ENCODE measurements around the gene TEX261. TPM values are rescaled to one million over a fixed set of nuclear protein-coding genes. Genes with fewer than 3 reads are reported as not detected.

Gene TEX261
- total RNA-seq: 63.3 and 71.2 TPM in 2 replicates
- 98.0 and 98.1 TPM in 2 replicates for polyA plus RNA-seq
- polyA plus RNA-seq (2011; cell fraction: cytosol; rRNA removed): 63.4 and 71.6 TPM in 2 replicates
- polyA plus RNA-seq (2011; cell fraction: nucleus; rRNA removed): 43.3 and 44.2 TPM in 2 replicates
- 63.6 and 75.7 TPM in 2 replicates for polyA plus RNA-seq (2012)
- polyA minus RNA-seq: 128 and 133 TPM in 2 replicates
- polyA minus RNA-seq (2011; cell fraction: cytosol; rRNA and poly(A)+ RNA removed): 20.5 TPM
- polyA minus RNA-seq (2011; cell fraction: nucleus; rRNA and poly(A)+ RNA removed): 16.8 and 34.5 TPM in 2 replicates
- Bru-seq, nascent RNA: percentile 76 among the genes with signal in this experiment
- BruChase-seq, experiment 1, labeled RNA remaining after a 6-hour chase: percentile 98 among the genes with signal in this experiment
- BruChase-seq, experiment 2, labeled RNA remaining after a 2-hour chase: percentile 93 among the genes with signal in this experiment
- long read RNA-seq, transcript TEX261-202 (5 exons, 758 nt): minor isoform, 10 of 65 reads
- long read RNA-seq, transcript TEX261-201 (6 exons, 3,441 nt): major isoform, 22 of 65 reads
- long read RNA-seq, partial matches to known transcripts: 0 of 65 reads
- long read RNA-seq, other reads (novel, unspliced or antisense): 29 of 65 reads

DNA sequence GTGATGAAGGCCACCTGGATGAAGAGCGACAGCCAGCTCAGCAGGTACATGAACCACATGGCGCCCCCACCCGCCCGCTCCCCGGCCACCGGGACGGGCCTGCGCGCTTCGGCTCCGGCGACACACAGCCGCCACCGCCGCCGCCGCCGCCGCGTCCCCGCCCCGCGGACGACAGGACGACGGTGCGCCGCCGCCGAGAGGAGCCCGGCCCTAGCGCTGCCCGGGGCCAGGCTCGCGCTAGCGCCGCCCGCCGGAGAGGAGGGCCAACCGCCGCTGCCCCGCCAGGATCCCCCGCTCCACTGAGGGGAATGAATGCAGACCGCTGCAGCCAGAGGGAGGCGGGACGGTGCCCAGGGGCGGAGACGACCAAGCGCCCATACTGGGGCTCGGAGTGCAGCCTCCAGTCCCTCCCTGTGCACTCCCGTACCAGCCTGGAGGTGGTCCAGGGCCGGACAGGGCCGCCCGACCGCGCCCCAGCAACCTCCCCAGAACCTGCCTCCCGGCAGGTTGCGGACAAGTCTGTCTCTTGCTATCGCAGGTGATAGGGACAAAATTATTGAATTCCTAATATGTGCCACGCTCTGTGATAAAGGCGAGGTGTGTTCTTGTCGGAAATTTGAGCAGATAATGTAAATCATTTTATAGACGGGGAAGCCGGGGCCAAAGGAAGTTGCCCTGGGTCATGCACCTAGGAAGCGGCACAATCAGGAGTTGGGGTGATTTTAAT, at the start of gene TEX261:
Gene TEX261 (minus strand): TSS at position 175 of the 727 bp plus-strand sequence. CDS start 116 bp downstream, at position 59.
- CTCF ChIA-PET: interaction anchor here (1.2 to 2.6 kb wide), 2 partner anchors 10 to 47 kb away, joined by 3 to 16 read pairs; no protein-coding TSS in a partner anchor

More for the DNA sequence above, at the start of gene TEX261:
- Histone ChIP-seq H3K79me2 (ENCODE audit: control insufficient read depth, insufficient read depth, low read length) (peaks cover 19% of the 10 kb centered on the region), H3K36me3 (ENCODE audit: control insufficient read depth in 2 of 2, extremely low read depth in 1 of 2, insufficient read depth in 2 of 2, low read length in 2 of 2) (peaks cover 0 to 9% of the 10 kb centered on the region in 2 experiments), H3K27ac (ENCODE audit: insufficient read depth, low read depth, low read length) (peak within 1 kb of the TSS; percentile 32), H3K9me3 (replicated peaks; ENCODE audit: control insufficient read depth, insufficient read depth, low read length) (no peaks in the 10 kb centered on the region), H3K4me3 (replicated peaks in 1 of 3; ENCODE audit: insufficient read depth in 1 of 3, low read depth in 1 of 3, low read length in 3 of 3) (peak within 1 kb of the TSS; percentile 73 to 97 (median 75)), H3K27me3 (ENCODE audit: control insufficient read depth in 2 of 2, insufficient read depth in 2 of 2, low read length in 2 of 2) (no peaks in the 10 kb centered on the region), H3K9ac (replicated peaks; ENCODE audit: extremely low read depth, insufficient read depth, low read length) (peak within 1 kb of the TSS; percentile 73), H3K4me2 (ENCODE audit: insufficient read depth, low read length) (peak within 1 kb of the TSS; percentile 96), H2AFZ (ENCODE audit: low read depth, low read length) (peak within 1 kb of the TSS; percentile 95), H4K20me1 (replicated peaks; ENCODE audit: control insufficient read depth, extremely low read depth, insufficient read depth, low read length) (no peaks in the 10 kb centered on the region), H3K9me1 (replicated peaks; ENCODE audit: control insufficient read depth, extremely low read depth, insufficient read depth, low read length) (no peaks in the 10 kb centered on the region), H3K4me1 (ENCODE audit: control insufficient read depth, extremely low read depth, insufficient read depth, low read length) (peaks cover 20% of the 10 kb centered on the region)
- no TSS peak for BruUV-seq (replicated peaks)
- FAIRE-seq (peak; percentile 85), DNase-seq (ENCODE audit: low read depth, low spot score) (peak; percentile 92)
- intact Hi-C loops (cut with micrococcal nuclease): loop anchor here (1.0 to 5.0 kb wide), 4 partner anchors 11 to 137 kb away; partner anchors contain the start of genes MCEE and MPHOSPH10
- TF ChIP-seq, protein P1, sequence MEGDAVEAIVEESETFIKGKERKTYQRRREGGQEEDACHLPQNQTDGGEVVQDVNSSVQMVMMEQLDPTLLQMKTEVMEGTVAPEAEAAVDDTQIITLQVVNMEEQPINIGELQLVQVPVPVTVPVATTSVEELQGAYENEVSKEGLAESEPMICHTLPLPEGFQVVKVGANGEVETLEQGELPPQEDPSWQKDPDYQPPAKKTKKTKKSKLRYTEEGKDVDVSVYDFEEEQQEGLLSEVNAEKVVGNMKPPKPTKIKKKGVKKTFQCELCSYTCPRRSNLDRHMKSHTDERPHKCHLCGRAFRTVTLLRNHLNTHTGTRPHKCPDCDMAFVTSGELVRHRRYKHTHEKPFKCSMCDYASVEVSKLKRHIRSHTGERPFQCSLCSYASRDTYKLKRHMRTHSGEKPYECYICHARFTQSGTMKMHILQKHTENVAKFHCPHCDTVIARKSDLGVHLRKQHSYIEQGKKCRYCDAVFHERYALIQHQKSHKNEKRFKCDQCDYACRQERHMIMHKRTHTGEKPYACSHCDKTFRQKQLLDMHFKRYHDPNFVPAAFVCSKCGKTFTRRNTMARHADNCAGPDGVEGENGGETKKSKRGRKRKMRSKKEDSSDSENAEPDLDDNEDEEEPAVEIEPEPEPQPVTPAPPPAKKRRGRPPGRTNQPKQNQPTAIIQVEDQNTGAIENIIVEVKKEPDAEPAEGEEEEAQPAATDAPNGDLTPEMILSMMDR (IDR thresholded peaks at IDR 0.05; ENCODE audit: extremely low read depth in 1 of 2, insufficient read depth in 1 of 2, low read depth in 1 of 2, low read length in 2 of 2): peak; percentile 81 to 82
- TF ChIP-seq POLR2AphosphoS5 (IDR thresholded peaks at IDR 0.05; ENCODE audit: insufficient read depth, low read depth, low read length) (peak; percentile 82), POLR2A (IDR thresholded peaks at IDR 0.05; ENCODE audit: low read depth, low read length) (peak; percentile 66), EZH2 (IDR thresholded peaks at IDR 0.05; ENCODE audit: borderline replicate concordance, low read depth, low read length, severe bottlenecking) (no peak)
- POLR2A ChIA-PET: no interaction called here
- dilution Hi-C loops (cut with MboI; ENCODE audit: extremely low pct_ligation_motif_present, low sequenced_read_pairs): no loop called here

All from endothelial cell of umbilical vein (primary cell).